LHCN-M2 (cell line): ENCODE data around the gene SFTA2. TPM values are rescaled to one million over a fixed set of nuclear protein-coding genes. Genes with fewer than 3 reads are reported as not detected.
"Not testable (repeated sequence)": the region's sequence is repeated elsewhere in the genome, so short reads cannot be mapped to it uniquely, and the experiment has no call there.

Experiments
- DNase-seq: peaks from one replicate; pipeline ENCODE4 v3.0.0-alpha.2; 2012; ENCODE audit warnings: low read depth
- total RNA-seq: library from RNA; depleted of rRNA; stranded (reverse); fragments of >200 nt; gene quantifications from 2 replicates; pipeline ENCODE4 v1.2.3, GENCODE V29; 2014

SFTA2 gene
- total RNA-seq, 1 experiment from 2014 or later: not detected

- DNase-seq: peak; percentile 35
Observed at GRCh38 chr6:30912746-30913520, 19.0 kb downstream of the SFTA2 start.

- not testable (repeated sequence) for DNase-seq
Observed at GRCh38 chr6:30910473-30910872, 21.5 kb downstream of the SFTA2 start.

GRCh38 chr6:30908700-30909099 is 23.3 kb downstream of the SFTA2 start:
- no peak for DNase-seq

GRCh38 chr6:30907758-30908591 is 24.0 kb downstream of the SFTA2 start, which contains the start of gene GTF2H4:
TSS of gene GTF2H4 (plus strand) at chr6:30908207.
- DNase-seq: peak; percentile 99

GRCh38 chr6:30907290-30907757 is 24.6 kb downstream of the SFTA2 start:
- not testable (repeated sequence) for DNase-seq

- no peak for DNase-seq
Observed at GRCh38 chr6:30903236-30903635, 28.7 kb downstream of the SFTA2 start.

- no peak for DNase-seq
Observed at GRCh38 chr6:30902709-30903108, 29.3 kb downstream of the SFTA2 start.

GRCh38 chr6:30902196-30902595 is 29.8 kb downstream of the SFTA2 start:
- DNase-seq: not testable (repeated sequence)

- DNase-seq: no peak
Observed at GRCh38 chr6:30901436-30901835, 30.5 kb downstream of the SFTA2 start.

GRCh38 chr6:30900863-30901417 is 31.0 kb downstream of the SFTA2 start:
- no peak for DNase-seq

GRCh38 chr6:30898750-30899360 is 33.1 kb downstream of the SFTA2 start:
- DNase-seq: no peak

GRCh38 chr6:30897882-30898281 is 34.1 kb downstream of the SFTA2 start:
- no peak for DNase-seq

- no peak for DNase-seq
Observed at GRCh38 chr6:30896541-30896940, 35.4 kb downstream of the SFTA2 start.

- no peak for DNase-seq
Observed at GRCh38 chr6:30895343-30895742, 36.6 kb downstream of the SFTA2 start.

- no peak for DNase-seq
Observed at GRCh38 chr6:30894935-30895334, 37.0 kb downstream of the SFTA2 start.

GRCh38 chr6:30894381-30894780 is 37.6 kb downstream of the SFTA2 start:
- DNase-seq: no peak

GRCh38 chr6:30893666-30894065 is 38.3 kb downstream of the SFTA2 start:
- DNase-seq: no peak

GRCh38 chr6:30893001-30893591 is 38.9 kb downstream of the SFTA2 start:
- DNase-seq: no peak

- DNase-seq: no peak
Observed at GRCh38 chr6:30891816-30892538, 40.0 kb downstream of the SFTA2 start.

GRCh38 chr6:30891450-30891723 is 40.6 kb downstream of the SFTA2 start:
- no peak for DNase-seq
